ENCODE data around the gene HAS3.

- no peak for TF ChIP-seq CTCF (IDR thresholded peaks at IDR 0.05)
- no peak for TF ChIP-seq POLR2A (IDR thresholded peaks at IDR 0.05)
Observed at GRCh38 chr16:69130461-69130860, 25.0 kb downstream of the HAS3 start.
